ENCODE results near the gene SLC16A11. TPM values are rescaled to one million over a fixed set of nuclear protein-coding genes. Genes with fewer than 3 reads are reported as not detected.

The SLC16A11 gene
- total RNA-seq, 2 donors from 2014 or later, result 0.24 to 0.44 TPM

DNA sequence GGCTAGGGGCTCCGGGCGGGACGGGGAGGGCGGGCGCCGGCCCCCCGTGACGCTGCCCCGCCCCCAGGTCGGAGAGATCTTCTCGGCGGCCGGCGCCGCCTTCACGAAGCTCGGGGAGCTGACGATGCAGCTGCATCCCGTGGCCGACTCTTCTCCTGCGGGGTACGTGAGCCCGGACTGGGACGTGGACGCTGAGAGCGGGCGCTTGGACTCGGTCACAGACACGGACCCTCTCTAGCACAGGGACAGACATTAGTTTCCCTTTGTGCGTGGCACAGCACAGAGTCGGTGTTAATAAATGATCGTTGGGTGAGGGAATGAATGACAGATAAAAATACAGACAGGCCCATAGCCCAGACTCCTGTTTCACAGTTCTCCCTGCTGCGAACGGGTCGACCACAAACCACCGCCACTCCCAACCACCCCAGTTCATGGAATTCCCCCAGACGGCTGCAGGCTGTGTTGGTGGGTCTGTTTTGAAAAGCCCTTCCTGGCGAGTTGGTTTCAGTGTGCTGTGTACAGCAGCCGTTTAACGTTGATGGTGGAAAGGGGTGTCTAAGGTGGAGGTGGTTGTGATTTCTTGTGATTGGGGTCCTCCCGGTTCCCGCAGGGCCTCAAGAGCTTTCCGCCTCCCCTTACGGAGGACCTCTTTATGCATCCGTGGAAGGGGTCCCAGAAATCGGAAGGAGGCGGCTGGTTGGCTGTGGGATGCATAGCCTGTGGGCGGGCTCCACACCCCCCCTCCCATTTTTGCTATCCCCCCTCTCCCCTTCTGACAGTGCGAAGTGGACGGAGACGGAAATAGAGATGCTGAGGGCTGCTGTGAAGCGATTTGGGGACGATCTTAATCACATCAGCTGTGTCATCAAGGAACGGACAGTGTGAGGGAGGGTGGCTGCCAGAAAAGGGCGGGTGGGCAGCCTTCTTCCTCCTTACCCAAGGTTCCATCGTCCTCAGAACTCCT, 28.6 kb downstream of the SLC16A11 start:
- TF ChIP-seq, protein P1, sequence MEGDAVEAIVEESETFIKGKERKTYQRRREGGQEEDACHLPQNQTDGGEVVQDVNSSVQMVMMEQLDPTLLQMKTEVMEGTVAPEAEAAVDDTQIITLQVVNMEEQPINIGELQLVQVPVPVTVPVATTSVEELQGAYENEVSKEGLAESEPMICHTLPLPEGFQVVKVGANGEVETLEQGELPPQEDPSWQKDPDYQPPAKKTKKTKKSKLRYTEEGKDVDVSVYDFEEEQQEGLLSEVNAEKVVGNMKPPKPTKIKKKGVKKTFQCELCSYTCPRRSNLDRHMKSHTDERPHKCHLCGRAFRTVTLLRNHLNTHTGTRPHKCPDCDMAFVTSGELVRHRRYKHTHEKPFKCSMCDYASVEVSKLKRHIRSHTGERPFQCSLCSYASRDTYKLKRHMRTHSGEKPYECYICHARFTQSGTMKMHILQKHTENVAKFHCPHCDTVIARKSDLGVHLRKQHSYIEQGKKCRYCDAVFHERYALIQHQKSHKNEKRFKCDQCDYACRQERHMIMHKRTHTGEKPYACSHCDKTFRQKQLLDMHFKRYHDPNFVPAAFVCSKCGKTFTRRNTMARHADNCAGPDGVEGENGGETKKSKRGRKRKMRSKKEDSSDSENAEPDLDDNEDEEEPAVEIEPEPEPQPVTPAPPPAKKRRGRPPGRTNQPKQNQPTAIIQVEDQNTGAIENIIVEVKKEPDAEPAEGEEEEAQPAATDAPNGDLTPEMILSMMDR (conservative IDR thresholded peaks at IDR 0.05), result peak; percentile 8
- H3K9me3 ChIP-seq (ENCODE audit: control insufficient read depth, low read length), result no peaks in the 10 kb centered on the region
- H3K4me1 ChIP-seq (ENCODE audit: control insufficient read depth, insufficient read depth, low read length), result no peaks in the 10 kb centered on the region
- Mint-ChIP-seq H3K9me3 (no peaks in the 10 kb centered on the region), H3K36me3 (ENCODE audit: low read depth) (peaks cover 18% of the 10 kb centered on the region), H3K4me1 (peaks cover 28% of the 10 kb centered on the region), H3K27ac (peak overlapping the region; percentile 92), H3K27me3 (ENCODE audit: insufficient read depth) (no peaks in the 10 kb centered on the region), H3K4me3 (peak overlapping the region; percentile 94)
- peak overlapping the region; percentile 50 for H3K9ac ChIP-seq (ENCODE audit: extremely low read depth, low read length, poor library complexity, severe bottlenecking)
- peak; percentile 54 for DNase-seq
- WGBS, 2 experiments (ENCODE audit: insufficient coverage in 1 of 2, insufficient read length in 1 of 2), result 32 to 65% methylated on average over 7 to 56 of the region's 56 CpGs
- H3K36me3 ChIP-seq (ENCODE audit: control insufficient read depth, insufficient read depth, low read length), result peaks cover 3% of the 10 kb centered on the region
- H3K27me3 ChIP-seq (ENCODE audit: control insufficient read depth, insufficient read depth, low read length, poor library complexity, severe bottlenecking), result no peaks in the 10 kb centered on the region
- peak overlapping the region; percentile 78 for H3K27ac ChIP-seq (ENCODE audit: low read depth, low read length)
- peak overlapping the region; percentile 100 for H3K4me3 ChIP-seq (ENCODE audit: low read length)

DNA sequence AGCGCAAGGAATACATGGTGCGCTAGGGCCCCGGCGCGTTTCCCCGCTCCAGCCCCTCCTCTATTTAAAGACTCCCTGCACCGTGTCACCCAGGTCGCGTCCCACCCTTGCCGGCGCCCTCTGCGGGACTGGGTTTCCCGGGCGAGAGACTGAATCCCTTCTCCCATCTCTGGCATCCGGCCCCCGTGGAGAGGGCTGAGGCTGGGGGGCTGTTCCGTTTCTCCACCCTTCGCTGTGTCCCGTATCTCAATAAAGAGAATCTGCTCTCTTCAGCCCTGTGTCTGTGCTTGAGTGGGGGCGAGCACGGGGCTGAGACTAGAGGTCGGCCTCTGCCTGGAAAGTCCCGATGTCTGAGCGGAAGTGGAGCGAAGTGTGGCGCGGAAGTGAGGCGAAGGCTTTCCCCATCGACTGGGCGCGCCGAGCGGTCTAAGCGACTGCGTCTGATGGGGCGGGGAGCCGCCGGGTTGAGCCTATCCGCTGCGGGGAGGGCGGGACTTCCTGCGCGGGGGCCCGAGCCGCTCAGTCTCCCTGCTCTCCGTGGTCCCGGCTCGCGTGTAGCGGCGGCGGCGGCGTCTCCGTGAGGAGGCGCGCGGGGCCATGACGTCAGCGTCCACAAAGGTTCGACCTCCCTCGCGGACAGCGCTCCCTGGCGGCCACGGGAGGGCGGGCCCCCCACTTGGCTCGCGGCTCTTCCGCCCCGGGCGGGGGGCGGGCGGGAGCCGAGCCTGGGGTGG, 29.5 kb downstream of the SLC16A11 start:
- Histone ChIP-seq H3K27me3 (ENCODE audit: control insufficient read depth, insufficient read depth, low read length, poor library complexity, severe bottlenecking) (no peaks in the 10 kb centered on the region), H3K4me1 (ENCODE audit: control insufficient read depth, insufficient read depth, low read length) (no peaks in the 10 kb centered on the region), H3K27ac (ENCODE audit: low read depth, low read length) (peak overlapping the region; percentile 78), H3K9ac (ENCODE audit: extremely low read depth, low read length, poor library complexity, severe bottlenecking) (peak overlapping the region; percentile 96), H3K9me3 (ENCODE audit: control insufficient read depth, low read length) (no peaks in the 10 kb centered on the region), H3K36me3 (ENCODE audit: control insufficient read depth, insufficient read depth, low read length) (peaks cover 9% of the 10 kb centered on the region), H3K4me3 (ENCODE audit: low read length) (peak overlapping the region; percentile 100)
- TF ChIP-seq, protein P1 (conservative IDR thresholded peaks at IDR 0.05), result peak; percentile 91
- Mint-ChIP-seq H3K27ac (peak overlapping the region; percentile 100), H3K4me1 (peaks cover 24% of the 10 kb centered on the region), H3K9me3 (no peaks in the 10 kb centered on the region), H3K36me3 (ENCODE audit: low read depth) (peaks cover 22% of the 10 kb centered on the region), H3K27me3 (ENCODE audit: insufficient read depth) (no peaks in the 10 kb centered on the region), H3K4me3 (peak overlapping the region; percentile 94)
- WGBS, 2 experiments (ENCODE audit: insufficient coverage in 1 of 2, insufficient read length in 1 of 2), result 1 to 10% methylated on average over 6 to 75 of the region's 75 CpGs
- peak; percentile 99 for DNase-seq

DNA sequence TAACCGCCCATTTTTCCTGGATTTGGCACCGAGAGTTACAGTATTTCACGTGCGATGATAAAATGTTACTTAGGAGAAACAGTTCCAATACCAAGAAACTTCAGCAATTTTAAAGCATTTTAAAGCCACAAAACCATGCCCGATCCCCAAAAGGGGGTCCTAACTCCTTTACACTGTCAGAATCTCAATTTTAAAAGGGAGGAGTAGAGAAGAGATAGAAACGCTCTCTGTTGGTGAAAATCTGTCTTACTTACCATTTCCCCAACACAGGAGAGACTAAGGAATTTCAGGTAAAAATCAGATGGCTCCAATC, 32.0 kb downstream of the SLC16A11 start:
- DNase-seq, result peak; percentile 38
- no peaks in the 10 kb centered on the region for H3K4me1 ChIP-seq (ENCODE audit: control insufficient read depth, insufficient read depth, low read length)
- H3K27me3 Mint-ChIP-seq (ENCODE audit: insufficient read depth), result no peaks in the 10 kb centered on the region
- no peaks in the 10 kb centered on the region for H3K9me3 ChIP-seq (ENCODE audit: control insufficient read depth, low read length)
- H3K9me3 Mint-ChIP-seq, result no peaks in the 10 kb centered on the region
- H3K4me3 Mint-ChIP-seq, result peak overlapping the region; percentile 94
- peak overlapping the region; percentile 100 for H3K27ac Mint-ChIP-seq
- 9% methylated on average over 4 of the region's 6 CpGs; no CpG with 5 or more reads in 1 of the 2 experiments for WGBS, 2 experiments (ENCODE audit: insufficient coverage in 1 of 2, insufficient read length in 1 of 2)
- peak overlapping the region; percentile 100 for H3K4me3 ChIP-seq (ENCODE audit: low read length)
- H3K9ac ChIP-seq (ENCODE audit: extremely low read depth, low read length, poor library complexity, severe bottlenecking), result peak overlapping the region; percentile 96
- peaks cover 21% of the 10 kb centered on the region for H3K4me1 Mint-ChIP-seq
- H3K36me3 ChIP-seq (ENCODE audit: control insufficient read depth, insufficient read depth, low read length), result peaks cover 8% of the 10 kb centered on the region
- no peaks in the 10 kb centered on the region for H3K27me3 ChIP-seq (ENCODE audit: control insufficient read depth, insufficient read depth, low read length, poor library complexity, severe bottlenecking)
- H3K36me3 Mint-ChIP-seq (ENCODE audit: low read depth), result peaks cover 18% of the 10 kb centered on the region
- TF ChIP-seq, protein P1 (conservative IDR thresholded peaks at IDR 0.05), result no peak
- peak overlapping the region; percentile 100 for H3K27ac ChIP-seq (ENCODE audit: low read depth, low read length)
